Measurements from ENCODE around the gene TRMT2A.

DNA sequence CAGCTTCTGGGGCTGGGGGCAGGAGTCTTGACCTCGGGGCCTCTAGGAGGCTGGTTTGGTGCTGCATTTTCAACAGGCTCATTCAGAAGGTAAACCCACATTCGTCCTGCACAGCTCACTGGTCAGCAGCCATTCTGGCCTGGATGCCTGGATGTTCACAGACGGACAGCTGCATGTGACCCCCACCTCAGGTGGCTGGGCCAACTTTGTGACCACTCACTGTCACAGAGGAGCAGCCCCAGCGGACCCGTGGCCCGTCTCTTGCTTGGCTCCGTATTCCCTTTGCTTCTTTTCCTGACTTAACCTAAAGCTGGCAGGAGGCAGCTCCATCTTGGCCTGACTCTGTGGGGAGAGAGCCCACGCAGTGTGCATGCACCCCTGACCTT is 28.8 kb downstream of the TRMT2A start:
- TF ChIP-seq CREB1 (IDR thresholded peaks at IDR 0.05) (no peak), EZH2 (IDR thresholded peaks at IDR 0.05; ENCODE audit: low read depth, low read length, severe bottlenecking) (no peak), KDM1A (IDR thresholded peaks at IDR 0.05; ENCODE audit: borderline replicate concordance, low read length) (no peak), JUN (IDR thresholded peaks at IDR 0.05; ENCODE audit: low read depth, low read length) (no peak), YY1 (IDR thresholded peaks at IDR 0.05; ENCODE audit: low read depth, low read length) (no peak), POLR2A (IDR thresholded peaks at IDR 0.05; ENCODE audit: control extremely low read depth in 1 of 2, low read depth in 2 of 2, low read length in 2 of 2) (no peak), TEAD4 (IDR thresholded peaks at IDR 0.05; ENCODE audit: low read depth, low read length) (no peak), RAD21 (IDR thresholded peaks at IDR 0.05 in 1 of 2, conservative IDR thresholded peaks at IDR 0.05 in 1 of 2; ENCODE audit: low read depth in 2 of 2, low read length in 2 of 2) (no peak), TAF1 (IDR thresholded peaks at IDR 0.05; ENCODE audit: low read depth, low read length) (no peak)
- TF ChIP-seq, protein P1, sequence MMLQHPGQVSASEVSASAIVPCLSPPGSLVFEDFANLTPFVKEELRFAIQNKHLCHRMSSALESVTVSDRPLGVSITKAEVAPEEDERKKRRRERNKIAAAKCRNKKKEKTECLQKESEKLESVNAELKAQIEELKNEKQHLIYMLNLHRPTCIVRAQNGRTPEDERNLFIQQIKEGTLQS (IDR thresholded peaks at IDR 0.05; ENCODE audit: insufficient read depth, low read depth, low read length), result no peak
- TF ChIP-seq, protein P2, sequence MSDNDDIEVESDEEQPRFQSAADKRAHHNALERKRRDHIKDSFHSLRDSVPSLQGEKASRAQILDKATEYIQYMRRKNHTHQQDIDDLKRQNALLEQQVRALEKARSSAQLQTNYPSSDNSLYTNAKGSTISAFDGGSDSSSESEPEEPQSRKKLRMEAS (IDR thresholded peaks at IDR 0.05), result no peak
- TF ChIP-seq, protein P3, sequence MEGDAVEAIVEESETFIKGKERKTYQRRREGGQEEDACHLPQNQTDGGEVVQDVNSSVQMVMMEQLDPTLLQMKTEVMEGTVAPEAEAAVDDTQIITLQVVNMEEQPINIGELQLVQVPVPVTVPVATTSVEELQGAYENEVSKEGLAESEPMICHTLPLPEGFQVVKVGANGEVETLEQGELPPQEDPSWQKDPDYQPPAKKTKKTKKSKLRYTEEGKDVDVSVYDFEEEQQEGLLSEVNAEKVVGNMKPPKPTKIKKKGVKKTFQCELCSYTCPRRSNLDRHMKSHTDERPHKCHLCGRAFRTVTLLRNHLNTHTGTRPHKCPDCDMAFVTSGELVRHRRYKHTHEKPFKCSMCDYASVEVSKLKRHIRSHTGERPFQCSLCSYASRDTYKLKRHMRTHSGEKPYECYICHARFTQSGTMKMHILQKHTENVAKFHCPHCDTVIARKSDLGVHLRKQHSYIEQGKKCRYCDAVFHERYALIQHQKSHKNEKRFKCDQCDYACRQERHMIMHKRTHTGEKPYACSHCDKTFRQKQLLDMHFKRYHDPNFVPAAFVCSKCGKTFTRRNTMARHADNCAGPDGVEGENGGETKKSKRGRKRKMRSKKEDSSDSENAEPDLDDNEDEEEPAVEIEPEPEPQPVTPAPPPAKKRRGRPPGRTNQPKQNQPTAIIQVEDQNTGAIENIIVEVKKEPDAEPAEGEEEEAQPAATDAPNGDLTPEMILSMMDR (IDR thresholded peaks at IDR 0.05; ENCODE audit: control extremely low read depth in 1 of 3, insufficient read depth in 1 of 3, low read depth in 1 of 3, low read length in 3 of 3), result no peak
